HG02642 (cell line): ENCODE data around the gene BCL6.

Experiments
- ATAC-seq: cut with Tn5 transposase; IDR thresholded peaks from one replicate; pipeline ENCODE4 v1.9.1; 2021; ENCODE audit warnings: mild to moderate bottlenecking; ENCODE audit not compliant: unreplicated experiment, poor library complexity

The BCL6 gene

GRCh38 chr3:187740421-187741399 is 4.6 kb downstream of the BCL6 start:
- no peak for ATAC-seq

GRCh38 chr3:187739561-187740332 is 5.5 kb downstream of the BCL6 start:
- ATAC-seq, result no peak

GRCh38 chr3:187739094-187739560 is 6.1 kb downstream of the BCL6 start:
- ATAC-seq, result no peak

- ATAC-seq, result peak; percentile 69
Measured at GRCh38 chr3:187738331-187739093, 6.8 kb downstream of the BCL6 start.

DNA sequence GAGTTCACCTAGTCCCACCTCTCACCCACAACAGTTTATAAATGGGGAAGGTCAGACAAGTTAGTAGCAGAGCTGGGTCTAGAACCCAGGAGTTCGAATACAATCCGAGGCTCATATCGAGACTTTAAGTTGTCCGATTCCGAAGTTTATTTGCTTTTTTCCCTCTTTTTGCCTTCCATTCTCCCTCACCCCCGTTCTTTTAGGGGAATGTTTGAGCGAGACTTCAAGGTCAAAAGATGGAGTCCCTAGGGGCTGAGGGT is 7.3 kb downstream of the BCL6 start:
- ATAC-seq, result no peak

DNA sequence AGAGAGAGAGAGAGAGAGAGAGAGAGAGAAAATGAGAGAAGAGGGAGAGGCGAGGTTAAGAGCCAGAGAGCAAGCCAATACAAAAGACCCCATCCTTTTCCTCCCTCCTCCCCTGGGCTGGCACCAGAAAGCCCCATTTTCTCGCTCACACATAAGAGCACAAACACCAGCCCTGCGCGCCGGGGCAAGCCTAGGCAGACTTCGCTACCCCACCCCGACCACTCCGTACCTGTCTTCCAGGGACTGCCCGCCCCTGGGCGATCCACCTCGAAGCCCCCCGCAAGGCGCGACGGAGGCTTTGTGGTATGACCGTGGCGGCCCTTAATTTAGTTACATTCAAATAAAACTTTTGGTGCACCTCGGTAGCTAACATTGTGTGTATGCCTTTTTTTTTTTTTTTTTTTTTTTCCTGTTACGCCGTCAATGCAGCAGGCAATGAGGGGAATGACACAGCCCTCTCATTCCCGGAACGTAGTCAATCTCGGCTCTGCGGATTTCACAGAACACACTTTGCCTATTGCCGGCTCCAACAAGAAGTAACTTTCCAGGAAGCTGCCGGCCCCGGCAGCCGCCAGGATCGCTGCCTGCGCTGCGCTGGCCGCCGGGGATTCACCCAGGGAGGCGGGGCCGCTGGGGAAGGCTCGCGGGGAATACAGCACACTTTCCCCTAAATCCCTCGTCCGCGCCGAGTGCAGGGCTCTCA is 7.7 kb downstream of the BCL6 start:
- ATAC-seq, result no peak

GRCh38 chr3:187737006-187737367 is 8.3 kb downstream of the BCL6 start:
- no peak for ATAC-seq

DNA sequence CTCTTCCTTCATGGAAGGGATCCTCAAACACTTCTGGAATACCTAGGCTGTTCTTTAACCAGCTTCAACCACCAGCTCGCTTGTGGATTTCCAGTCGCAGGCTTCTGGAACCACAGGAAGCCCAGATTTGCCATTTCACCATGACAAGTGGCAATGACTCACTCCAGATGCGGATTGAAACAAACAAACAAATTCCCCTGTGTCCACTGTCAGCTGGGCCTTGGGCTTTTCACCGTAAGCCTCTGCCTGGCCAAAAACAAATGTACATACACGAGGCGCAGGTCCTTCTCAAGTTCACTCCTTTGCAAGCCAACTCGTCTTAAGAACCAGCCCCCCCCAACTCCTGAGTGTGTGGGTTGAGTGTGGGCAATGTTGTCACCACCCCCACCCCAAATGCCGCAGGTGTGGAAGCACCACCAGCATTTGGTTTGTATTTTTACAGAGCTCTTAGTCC is 8.8 kb downstream of the BCL6 start:
- ATAC-seq, result no peak

DNA sequence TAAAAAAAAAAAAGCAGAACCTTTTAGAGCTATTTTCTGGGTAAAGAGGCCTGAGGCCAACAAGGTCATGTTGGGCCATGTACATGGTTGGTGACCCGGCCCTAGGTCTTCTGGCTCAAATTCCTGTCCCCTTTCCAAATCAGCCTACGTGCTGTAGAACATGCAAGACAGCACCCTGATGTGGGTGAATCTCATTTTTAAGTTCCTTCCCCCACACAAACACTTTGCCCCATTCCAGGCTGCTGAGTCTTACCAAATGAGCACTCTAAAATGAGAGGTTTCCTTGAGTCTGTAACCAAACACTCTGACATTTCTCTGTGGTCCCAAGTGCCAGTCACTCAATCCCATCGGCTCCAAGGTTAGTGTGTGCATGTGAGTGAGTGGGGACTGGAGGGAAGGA is 9.4 kb downstream of the BCL6 start:
- ATAC-seq, result no peak

GRCh38 chr3:187735383-187735782 is 9.9 kb downstream of the BCL6 start:
- ATAC-seq, result no peak

DNA sequence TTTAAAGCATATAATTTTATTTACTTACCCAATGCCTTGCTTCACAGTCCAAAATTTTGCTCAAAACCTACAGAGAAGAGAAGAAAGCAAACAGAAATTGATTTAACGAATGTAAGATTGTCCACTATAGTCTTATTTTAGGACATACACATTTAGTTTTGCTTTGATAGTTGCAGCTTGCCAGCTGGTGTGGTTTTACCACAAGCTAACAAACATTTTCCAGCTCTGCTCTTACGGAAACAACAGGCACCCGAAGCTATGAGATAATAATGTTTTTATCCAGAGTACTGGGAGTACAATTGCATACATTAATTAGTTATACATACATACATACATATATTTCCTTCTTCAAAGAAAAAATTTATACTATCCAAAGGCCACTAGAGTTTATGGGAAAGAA is 10.4 kb downstream of the BCL6 start:
- no peak for ATAC-seq

DNA sequence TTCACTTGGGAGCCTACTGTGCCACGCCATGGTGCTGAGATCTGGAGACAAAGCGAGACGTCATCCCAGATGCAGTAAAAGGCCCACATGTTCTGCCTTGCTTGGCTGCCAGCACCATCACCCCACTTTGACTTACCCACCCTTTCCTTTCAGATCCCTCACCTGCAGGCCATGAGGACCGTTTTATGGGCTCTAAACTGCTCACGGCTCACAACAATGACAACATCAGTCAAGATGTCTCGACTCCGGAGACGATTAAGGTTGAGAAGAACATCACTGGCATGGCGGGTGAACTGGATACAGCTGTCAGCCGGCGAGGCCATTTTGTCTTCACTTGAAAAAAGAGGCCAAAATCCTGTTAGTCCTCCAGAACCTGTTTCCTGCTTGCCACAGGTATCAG is 11.9 kb downstream of the BCL6 start:
- ATAC-seq, result no peak

GRCh38 chr3:187729598-187729997 is 15.7 kb downstream of the BCL6 start:
- no peak for ATAC-seq

DNA sequence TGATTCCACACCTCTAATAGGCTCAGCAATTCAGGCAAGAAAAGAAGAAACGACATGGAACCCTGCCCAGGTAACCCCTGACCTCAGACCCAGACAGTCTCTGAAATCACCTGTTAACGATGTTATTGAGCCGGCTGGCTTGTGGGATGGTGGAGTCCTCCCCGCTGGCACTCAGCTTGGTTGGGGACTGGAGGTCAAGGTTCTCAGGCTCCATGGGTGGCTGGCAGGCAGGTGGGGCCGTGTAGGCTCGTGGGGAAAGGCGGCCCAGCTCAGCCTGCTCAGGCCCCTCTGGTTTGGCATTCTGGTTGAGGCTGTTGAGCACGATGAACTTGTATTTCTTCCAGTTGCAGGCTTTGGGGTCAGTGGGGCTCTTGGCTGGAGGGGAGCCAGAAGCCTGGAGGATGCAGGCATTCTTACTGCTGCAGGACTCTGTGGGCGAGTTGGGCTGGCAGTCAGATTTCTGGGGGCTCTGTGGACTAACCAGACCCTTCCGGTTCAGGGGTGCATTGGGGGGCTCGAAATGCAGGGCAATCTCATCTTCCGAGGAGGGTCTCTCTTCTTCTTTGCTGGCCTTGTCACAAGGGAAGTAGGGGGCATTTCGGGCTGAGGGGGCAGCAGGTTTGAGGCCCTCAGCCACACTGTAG is 16.2 kb downstream of the BCL6 start:
- ATAC-seq, result no peak

GRCh38 chr3:187728248-187728647 is 17.0 kb downstream of the BCL6 start:
- no peak for ATAC-seq

GRCh38 chr3:187726564-187726963 is 18.7 kb downstream of the BCL6 start:
- no peak for ATAC-seq

DNA sequence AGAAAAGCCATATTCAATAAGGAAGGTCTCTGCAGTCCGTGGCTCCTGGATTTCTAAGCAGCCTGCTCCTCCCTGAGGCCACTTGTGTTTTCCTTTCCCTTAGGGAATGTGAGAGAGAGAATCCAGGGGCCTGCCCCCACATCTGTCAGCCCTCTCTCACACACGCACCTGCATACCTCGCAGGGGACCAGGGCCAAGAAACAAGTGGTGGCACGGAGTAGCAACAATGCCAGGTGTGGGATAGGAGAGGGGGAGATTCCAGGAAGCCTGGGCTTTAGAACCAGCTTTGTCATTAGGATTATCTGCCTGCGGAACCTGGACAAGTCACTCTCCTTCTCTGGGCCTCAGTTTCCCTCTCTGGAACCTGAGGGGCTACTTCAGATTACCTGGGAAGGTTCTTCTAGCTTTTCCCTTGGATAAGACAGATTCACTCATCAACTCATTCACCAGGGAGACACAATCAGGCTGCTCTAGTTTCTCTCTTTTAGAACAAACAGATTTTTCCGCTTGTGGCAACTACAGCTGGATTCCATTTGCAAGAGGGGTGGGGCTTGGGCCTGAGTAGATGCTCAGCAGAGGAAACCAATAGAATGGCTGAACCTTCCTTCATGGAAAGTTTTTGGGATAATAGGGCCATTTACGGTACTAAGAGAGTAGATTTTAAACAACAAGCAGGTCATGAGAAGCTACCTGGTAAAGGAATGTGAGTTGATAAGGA is 19.5 kb downstream of the BCL6 start:
- no peak for ATAC-seq

DNA sequence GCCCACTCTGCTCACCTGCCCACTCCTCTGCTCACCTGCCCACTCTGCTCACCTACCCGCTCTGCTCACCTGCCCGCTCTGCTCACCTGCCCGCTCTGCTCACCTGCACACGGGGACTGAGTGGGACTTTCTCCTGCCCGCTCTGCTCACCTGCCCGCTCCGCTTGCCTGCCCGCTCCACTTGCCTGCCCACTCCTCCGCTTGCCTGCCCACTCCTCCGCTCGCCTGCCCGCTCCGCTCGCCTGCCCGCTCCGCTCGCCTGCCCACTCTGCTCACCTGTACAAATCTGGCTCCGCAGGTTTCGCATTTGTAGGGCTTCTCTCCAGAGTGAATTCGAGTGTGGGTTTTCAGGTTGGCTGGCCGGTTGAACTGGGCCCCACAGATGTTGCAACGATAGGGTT is 20.0 kb downstream of the BCL6 start:
- no peak for ATAC-seq

DNA sequence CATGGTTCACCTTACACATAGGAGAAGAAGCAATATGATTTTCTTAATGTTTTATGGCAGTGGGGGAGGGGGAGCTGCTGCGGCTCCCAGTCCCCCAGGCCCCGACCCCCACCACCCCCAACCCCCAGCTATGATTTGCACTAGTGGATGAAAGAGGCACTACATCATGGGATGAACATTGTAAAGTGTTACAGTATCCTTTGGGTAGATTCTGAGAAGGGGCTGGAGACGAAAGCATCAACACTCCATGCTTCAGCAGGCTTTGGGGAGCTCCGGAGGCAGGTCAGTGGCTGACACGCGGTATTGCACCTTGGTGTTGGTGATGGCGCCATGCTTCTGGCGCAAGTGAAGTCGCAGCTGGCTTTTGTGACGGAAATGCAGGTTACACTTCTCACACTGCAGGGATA is 23.1 kb downstream of the BCL6 start:
- no peak for ATAC-seq
